GM10248 (cell line): ENCODE data around the gene MATR3.

Experiments used
- CTCF ChIA-PET: fragments of 300-600 bp; sonication (Branson Sonifier 250); formaldehyde crosslinking; extraction: SDS; loops from one replicate; lab custom pipeline; 2021; ENCODE audit warnings: antibody characterized with exemption; lab: Yijun Ruan, JAX
- POLR2A ChIA-PET: fragments of 350-650 bp; sonication (Branson Sonifier 250); formaldehyde crosslinking; extraction: SDS; loops from one replicate; lab custom pipeline; 2020; ENCODE audit warnings: antibody characterized with exemption; lab: Yijun Ruan, JAX
- DNase-seq: peaks from one replicate; pipeline ENCODE4 v3.0.0; 2012; ENCODE audit errors: extremely low spot score
- CTCF ChIP-seq: IDR thresholded peaks from 2 replicates; pipeline ENCODE4 v1.5.1; 2012; ENCODE audit warnings: mild to moderate bottlenecking, low read depth; ENCODE audit errors: extremely low read depth, missing control alignments, control extremely low read depth

The MATR3 gene

GRCh38 chr5:139293507-139294373, at the start of gene MATR3:
Gene MATR3 (plus strand): TSS chr5:139293740. CDS start chr5:139307416, 13,676 bp downstream.
- ChIA-PET POLR2A (interaction anchor here (0.6 to 2.2 kb wide), 13 partner anchors 9 to 845 kb away, joined by 3 to 13 read pairs (median 4); no protein-coding TSS in a partner anchor), CTCF (interaction anchor here (0.7 to 2.7 kb wide), 8 partner anchors 11 to 943 kb away, joined by 3 to 8 read pairs (median 4); no protein-coding TSS in a partner anchor)
- DNase-seq: peak; percentile 94
- TF ChIP-seq CTCF: no peak

- ChIA-PET CTCF (interaction anchor here (0.7 to 1.5 kb wide), 9 partner anchors 8 to 457 kb away, joined by 3 to 4 read pairs (median 3); no protein-coding TSS in a partner anchor), POLR2A (interaction anchor here (0.6 kb wide), 1 partner anchor 13 kb away, joined by 4 read pairs; no protein-coding TSS in a partner anchor)
- no peak for DNase-seq
- no peak for TF ChIP-seq CTCF
Measured at GRCh38 chr5:139245637-139246339, 47.8 kb upstream of the MATR3 start.

GRCh38 chr5:139246394-139246793, 47.1 kb upstream of the MATR3 start:
- DNase-seq: peak; percentile 42
- CTCF ChIA-PET: interaction anchor here (0.8 to 1.3 kb wide), 6 partner anchors 10 to 458 kb away, joined by 3 to 4 read pairs (median 3); no protein-coding TSS in a partner anchor
- TF ChIP-seq CTCF: no peak
- POLR2A ChIA-PET: interaction anchor here (0.6 kb wide), 1 partner anchor 13 kb away, joined by 4 read pairs; no protein-coding TSS in a partner anchor

GRCh38 chr5:139248826-139249453, 44.6 kb upstream of the MATR3 start:
- CTCF ChIA-PET: interaction anchor here (1.3 to 3.4 kb wide), 2 partner anchors 11 to 46 kb away, joined by 3 to 12 read pairs; no protein-coding TSS in a partner anchor
- no peak for TF ChIP-seq CTCF
- POLR2A ChIA-PET: interaction anchor here (0.7 kb wide), 1 partner anchor 62 kb away, joined by 5 read pairs; no protein-coding TSS in a partner anchor
- no peak for DNase-seq

- DNase-seq: peak; percentile 78
- ChIA-PET POLR2A (no interaction called here), CTCF (interaction anchor here (0.6 to 3.4 kb wide), 37 partner anchors 10 to 748 kb away, joined by 3 to 47 read pairs (median 4); partner anchors contain the start of genes MATR3, MZB1, PAIP2 and PROB1)
- TF ChIP-seq CTCF: peak; percentile 64
Measured at GRCh38 chr5:139251281-139251687, 42.3 kb upstream of the MATR3 start.
